HG03097 (cell line): ENCODE data around the gene ATXN7.

Experiments
- ATAC-seq: cut with Tn5 transposase; IDR thresholded peaks from one replicate; pipeline ENCODE4 v1.9.1; 2021; ENCODE audit not compliant: unreplicated experiment, low FRiP score

Gene ATXN7

DNA sequence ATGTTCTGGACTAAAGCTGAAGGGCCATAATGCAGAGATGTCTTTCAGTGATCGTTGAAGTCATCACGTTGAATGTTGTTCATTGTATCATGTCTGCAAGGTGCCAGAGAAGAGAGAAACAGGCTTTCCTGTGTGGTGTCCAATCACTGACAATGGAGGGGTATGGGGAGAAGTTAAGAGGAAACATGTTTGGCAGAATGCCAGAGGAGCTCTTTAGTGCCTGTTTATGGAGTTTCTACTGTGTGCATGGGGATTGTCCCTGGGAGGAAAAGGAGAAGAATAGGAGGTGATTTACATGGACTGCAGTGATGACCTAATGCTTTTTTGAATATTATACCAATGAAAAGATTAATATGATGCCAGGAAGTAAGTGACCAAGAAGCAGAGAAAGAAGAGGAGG, 36.8 kb downstream of the ATXN7 start:
- ATAC-seq = no peak

DNA sequence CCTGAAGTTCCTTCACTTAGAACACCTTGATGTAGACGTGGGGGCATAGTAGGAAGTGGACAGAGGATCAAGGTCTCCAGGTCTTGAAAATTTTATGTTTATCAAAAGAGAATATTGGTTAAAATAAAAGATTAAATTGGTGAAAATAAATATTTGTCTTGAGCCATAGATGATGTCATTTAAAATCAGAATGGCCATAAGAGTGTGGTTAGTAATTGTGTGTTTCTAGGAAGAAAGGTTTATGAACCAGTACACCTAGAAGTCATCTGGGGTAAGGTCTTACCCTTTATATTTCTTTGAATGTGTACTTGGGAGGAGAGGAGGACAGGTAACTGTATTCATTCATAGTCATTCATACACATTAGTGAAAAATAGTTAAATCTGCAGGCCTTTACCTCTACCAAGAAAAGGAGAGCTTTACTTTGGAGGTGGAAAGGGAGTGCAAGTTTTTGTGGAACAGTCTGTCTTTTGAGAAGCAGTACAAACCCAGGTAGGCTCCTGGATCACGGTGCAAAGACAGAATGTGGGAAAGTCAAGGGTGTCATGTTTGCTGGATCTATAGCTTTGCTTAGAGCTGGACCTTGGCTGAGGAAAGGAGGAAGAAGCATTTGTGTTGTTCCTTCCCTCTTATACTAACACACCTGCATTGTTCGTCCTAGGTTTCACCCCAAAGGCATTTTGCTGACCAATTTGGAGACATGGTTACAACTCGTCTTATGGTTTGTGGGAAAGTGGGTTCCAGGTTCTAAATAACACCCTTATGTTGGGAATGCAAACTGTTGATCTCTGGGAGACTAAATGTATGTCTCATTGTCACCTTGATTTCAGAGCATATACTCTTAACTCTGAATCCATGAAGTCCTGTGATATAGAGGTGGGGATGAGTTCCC, 42.3 kb downstream of the ATXN7 start:
- no peak for ATAC-seq

DNA sequence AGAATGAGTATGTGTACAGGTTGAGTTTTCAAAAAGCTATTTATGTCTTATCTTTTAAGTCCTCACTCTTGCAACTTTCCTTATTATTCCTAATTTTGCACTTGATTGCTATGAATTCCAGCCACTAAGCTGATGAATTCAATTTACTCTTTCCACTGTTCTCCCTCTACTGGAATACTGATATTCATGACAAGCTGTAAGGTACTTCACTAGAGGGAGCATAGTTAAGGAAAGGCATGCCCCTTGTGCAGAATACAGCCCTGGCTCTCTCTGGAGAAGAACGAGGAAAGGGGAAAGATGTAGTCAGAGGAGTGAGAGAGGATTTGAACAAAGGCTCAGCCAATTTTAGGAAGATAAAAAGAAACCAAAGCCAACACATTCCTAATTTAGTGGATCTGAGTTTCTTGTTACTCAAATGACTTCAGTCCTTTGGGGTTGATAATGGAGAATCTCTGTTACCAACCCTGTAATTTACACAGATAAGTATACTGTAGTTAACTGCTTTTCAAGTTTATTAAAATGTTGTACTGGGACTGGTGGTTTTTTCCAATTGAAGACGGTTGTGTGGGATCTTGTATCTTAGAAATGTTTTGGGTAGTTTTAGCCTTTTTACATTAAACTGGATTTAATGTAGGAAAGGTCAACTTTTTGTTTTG, 44.5 kb downstream of the ATXN7 start:
- ATAC-seq = no peak

DNA sequence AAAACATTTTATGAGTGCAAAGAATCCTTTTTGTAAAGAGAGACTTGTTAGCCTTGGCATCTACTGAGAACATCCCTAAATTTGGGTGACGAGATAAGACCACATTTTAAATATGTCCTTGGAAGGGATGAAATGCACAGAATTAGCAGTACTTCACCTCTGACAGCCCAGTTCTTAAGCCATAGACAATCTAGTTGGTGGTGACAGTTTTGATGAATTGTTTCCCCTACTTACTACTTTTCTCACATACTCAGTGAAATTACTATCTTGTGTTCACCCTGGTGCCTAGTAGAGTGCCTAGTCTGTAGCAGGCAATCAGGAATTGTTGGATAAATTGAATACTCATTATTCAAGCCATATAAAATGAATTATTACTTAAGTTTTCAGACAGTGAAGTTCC, 45.1 kb downstream of the ATXN7 start:
- no peak for ATAC-seq

DNA sequence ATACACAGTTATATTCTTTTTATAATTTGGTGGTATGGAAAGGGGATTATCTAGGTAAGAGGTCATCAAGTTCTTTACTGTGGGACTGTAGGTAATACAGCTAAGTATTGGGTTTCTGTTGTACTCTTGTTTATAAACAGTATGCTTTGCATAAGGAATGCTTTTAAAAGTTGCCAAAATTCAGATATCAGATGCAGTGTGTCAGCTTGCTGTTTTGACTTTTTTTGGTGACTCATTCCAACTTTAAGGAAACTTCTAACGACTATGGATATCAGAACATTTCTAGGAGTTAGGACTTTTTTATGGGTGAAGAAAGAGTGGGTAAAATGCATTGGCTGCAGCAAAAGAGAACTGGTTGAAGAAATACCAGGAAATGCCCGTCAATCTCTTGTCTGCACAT, 45.8 kb downstream of the ATXN7 start:
- no peak for ATAC-seq

DNA sequence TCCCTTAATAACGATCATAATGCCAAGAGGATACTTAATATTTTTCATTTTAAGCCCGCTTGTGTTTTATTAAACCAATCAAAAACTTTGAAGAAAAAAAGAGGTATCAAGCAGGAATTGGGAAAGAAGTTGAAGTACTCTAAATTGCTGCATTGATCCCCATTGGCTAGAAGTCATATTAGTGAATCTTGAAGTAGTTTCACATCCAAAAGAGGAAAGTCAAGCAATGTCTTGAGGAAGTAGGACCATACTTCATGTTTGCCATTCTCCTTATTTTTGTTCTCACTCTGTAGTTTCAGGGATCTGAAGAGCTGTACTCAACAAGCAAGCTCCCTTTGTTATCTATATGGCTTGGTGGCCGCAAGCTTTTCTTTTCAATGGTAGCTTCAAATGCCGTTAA, 46.3 kb downstream of the ATXN7 start:
- no peak for ATAC-seq

DNA sequence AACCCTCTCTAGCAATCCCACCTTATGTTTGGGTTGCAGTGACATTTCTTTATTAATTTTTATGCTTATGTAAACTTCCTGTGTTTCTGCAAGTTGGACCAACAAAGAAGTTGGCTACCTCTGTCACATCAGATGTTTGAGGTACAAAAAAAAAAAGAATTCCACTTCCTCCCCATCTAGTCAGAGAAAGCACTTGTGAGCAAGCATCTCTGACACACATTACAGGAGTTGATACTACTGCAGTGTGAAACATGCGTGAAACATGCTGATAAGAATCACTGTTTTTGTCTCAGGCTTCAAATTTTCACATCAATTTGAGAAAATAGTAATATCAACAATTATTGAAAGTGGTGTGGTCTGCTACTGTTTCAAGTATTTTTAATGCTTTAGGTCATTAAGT, 47.2 kb downstream of the ATXN7 start:
- no peak for ATAC-seq

DNA sequence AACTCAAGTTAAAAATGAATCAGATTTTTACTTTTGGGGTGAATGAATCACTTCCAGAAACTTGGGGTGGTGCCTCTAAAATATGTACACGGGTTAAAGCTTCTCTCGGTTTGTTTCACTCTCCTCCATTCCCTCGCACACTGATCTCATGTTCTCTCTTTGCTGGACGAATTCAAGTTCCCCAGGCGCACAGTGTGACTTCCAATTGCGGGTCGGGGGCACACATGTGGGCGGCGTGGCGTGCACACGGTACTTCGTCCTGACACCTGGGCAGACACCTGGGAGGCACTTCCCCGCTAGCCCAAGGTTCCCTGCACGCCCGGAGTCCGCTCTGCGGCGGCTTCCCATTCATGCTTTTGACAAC, 47.8 kb downstream of the ATXN7 start:
- peak; percentile 25 for ATAC-seq

DNA sequence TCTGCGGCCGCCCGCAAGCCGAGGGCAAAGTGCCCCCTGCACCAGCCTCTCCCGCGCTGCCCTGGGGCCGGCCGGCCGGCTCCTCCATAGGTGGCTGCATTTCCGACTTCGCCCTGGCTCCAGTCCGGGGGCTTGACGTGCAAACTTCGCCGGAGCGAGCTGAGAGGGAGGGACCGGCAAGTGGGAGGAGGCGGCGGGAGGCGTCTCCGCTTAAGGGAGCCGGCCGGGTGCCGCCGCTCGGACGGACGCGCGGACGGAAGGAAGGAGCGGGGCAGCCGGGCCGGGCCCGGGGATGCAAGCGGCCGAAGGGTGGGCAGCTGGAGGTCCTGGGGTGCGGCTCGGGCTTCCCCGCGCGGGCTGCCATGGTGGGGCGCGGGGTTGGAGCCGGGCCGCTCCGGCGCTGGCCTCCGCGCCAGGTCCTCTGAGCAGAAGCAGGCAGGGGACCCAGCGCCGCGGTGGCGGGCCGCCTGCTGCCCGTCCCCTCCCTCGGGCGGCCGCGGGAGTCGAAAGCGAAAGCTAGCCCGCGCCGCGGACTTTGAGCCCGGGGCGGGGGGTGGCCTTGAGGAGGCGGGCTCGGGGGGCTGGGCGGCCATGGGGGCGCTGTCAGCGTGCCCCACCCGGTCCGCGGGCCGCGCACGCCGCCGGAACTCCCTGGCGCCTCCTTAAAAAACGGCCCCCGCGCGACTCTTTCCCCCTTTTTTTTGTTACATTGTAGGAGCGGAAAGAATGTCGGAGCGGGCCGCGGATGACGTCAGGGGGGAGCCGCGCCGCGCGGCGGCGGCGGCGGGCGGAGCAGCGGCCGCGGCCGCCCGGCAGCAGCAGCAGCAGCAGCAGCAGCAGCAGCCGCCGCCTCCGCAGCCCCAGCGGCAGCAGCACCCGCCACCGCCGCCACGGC, 48.5 kb downstream of the ATXN7 start, which contains the start of gene SCAANT1:
Gene SCAANT1 (minus strand): TSS at position 511 of the 895 bp plus-strand sequence.
- peak; percentile 78 for ATAC-seq

DNA sequence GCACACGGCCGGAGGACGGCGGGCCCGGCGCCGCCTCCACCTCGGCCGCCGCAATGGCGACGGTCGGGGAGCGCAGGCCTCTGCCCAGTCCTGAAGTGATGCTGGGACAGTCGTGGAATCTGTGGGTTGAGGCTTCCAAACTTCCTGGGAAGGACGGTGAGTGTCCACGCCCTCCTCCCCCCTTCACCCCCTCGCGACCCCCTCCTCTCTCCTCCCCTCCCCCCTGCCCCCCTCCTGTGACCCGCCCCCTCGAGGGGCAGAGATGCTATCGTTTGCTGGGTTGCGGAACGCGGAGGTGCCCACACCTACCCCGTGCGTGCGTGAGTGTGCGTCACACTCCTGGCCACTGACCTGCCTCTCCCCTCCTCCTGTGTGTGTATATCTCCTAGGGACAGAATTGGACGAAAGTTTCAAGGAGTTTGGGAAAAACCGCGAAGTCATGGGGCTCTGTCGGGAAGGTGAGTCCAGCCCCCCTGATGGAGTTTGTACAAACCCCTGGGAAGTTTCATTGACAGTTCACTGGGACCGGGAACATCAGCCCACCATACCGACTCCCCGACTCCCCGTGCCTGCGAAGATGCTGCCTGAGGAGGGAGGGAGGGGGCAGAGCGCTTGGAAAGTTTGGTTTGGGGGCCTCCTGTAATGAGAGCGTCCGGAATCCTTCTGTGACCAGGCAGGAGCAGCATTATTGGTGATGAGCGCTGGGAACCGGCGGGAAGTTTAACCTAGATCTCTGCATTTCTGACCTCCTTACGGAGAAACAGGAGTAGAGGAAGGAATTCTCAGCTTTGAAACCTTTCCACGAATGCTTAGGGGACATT, 49.3 kb downstream of the ATXN7 start:
- peak; percentile 31 for ATAC-seq

DNA sequence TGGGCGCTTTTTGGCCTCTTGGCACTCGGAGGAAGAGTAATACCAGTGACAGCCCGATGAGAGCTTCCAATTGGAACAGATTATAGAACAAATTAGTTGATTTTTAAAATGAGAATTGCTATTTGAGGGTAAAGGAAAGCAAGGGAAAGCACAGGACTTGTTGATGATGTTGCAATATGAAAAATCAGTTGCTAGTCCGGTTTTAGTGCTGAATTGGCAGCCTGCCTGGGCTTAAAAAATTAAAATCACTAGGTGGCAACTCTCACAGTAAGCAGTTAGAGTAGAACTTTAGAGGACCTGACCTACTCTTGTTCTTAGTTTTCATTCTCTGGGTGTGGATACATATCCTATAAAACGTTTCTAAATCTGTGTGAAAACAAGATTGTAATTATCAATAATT, 50.6 kb downstream of the ATXN7 start:
- no peak for ATAC-seq

DNA sequence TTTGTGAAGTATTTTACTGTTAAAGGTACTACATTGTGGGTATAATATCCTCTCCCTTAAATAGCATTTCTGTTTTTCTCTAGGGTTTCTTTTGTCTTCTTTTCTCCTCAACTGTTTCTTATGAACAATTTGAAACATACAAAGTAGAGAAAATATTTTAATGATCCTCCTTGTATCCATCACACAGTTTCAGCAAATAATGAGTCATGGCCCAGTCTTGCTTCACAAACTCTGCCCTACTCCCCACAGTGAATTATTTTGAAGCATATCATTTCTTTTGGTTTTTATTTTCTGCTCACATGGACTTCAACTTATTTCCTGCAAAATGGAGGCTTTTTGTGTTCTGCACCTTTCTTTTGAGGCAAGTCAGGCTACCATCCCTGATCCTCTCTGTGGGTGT, 54.7 kb downstream of the ATXN7 start:
- ATAC-seq = no peak

DNA sequence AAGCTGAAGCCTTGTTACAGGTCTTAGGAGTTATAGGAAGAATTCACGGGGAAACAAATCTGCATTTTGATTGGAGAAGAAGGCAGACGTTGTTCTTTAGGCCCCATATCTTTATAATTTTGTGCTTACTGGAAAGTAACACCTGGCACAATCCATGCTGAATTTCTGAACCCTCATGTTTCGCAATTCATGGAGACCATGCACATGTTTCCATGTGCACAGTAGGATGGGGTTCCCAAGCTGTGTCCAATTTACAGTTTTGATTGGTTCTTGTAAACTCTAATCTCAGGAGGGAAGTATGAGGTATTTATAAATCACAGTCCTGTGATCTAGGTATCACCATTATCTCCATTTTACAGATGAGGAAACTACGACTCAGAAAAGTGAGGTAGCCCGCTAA, 56.3 kb downstream of the ATXN7 start:
- ATAC-seq = no peak

DNA sequence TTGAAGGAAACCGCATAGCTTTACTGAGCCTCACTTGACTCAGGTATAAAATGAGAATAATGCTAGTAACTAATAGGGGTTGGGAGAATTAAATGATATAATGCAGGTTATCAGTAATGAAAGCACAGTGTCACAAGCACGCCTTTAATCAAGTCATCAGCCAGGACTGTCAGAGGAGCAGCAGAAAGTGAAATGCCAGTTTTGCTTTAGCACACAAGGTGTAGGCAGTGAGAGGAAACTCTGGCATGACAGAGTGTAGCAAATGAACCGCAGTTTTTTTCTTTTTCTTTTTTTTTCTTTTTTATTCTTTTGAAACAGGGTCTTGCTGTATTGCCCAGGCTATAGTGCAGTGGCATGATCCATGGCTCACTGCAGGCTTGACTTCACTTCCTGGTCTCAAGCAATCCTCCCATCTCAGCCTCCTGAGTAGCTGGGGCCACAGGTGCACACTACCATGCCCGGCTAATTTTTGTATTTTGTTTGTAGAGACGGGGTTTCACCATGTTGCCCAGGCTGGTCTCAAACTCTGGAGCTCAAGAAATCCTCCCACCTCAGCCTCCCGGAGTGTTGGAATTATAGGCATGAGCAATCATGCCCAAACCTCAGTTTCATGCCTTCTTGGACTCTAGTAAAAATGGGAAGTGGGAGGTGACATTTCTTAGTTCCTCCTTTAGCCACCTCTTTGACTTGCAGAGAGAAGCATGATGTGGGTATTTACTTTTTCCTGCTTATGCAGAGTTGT, 58.2 kb downstream of the ATXN7 start:
- ATAC-seq = peak; percentile 76

DNA sequence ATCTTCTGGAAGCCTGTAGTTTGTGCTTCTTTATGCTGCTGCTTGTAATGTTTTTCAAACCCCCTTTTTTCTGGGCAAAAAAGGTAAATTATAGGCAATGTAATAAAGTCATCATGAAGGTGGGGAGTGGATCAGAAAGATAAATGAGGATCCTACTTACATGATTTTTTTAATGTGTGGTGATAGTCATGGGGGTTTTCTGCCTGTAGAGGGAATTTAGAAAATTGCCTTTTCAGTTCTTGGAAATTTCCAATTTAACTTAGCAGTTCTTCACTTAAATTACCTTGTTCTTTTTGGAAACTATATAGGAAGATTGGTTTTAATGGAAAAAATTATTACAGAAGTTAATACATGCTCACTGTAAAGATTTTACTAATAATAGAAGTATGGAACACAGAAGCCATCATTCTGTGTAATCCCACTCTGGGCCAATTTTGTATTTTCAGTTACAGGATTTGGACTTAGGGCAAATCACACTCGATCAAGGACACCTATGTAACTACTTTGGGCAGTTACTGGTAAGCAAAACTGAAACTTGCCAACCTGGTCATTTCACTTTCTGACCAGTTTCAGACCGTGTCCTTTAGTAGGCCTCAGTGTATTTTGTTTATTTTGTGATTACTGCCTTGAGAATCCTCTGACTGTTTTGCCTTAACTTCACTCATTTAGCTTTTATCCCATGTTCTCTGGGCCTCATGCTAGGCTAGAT, 59.0 kb downstream of the ATXN7 start:
- ATAC-seq = no peak

DNA sequence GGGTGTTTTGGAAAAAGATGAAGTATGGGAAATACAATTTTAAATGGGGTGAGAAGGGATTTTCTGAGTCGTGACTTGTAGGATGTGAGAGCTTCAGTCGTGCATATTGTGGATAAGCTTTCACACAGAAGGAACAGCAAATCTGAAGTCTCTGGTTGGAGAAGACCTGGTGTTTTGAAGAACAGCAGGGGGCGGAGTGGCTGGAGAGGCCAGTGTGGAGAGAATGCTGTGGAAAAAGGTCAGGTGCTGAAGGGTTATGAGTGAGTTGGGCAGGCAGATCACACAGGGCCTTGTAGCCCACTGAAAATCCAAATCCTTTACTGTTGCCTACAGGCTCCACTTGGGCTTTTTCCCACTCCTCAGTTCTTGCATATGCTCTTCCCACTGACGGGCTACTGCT, 62.6 kb downstream of the ATXN7 start:
- ATAC-seq = no peak

DNA sequence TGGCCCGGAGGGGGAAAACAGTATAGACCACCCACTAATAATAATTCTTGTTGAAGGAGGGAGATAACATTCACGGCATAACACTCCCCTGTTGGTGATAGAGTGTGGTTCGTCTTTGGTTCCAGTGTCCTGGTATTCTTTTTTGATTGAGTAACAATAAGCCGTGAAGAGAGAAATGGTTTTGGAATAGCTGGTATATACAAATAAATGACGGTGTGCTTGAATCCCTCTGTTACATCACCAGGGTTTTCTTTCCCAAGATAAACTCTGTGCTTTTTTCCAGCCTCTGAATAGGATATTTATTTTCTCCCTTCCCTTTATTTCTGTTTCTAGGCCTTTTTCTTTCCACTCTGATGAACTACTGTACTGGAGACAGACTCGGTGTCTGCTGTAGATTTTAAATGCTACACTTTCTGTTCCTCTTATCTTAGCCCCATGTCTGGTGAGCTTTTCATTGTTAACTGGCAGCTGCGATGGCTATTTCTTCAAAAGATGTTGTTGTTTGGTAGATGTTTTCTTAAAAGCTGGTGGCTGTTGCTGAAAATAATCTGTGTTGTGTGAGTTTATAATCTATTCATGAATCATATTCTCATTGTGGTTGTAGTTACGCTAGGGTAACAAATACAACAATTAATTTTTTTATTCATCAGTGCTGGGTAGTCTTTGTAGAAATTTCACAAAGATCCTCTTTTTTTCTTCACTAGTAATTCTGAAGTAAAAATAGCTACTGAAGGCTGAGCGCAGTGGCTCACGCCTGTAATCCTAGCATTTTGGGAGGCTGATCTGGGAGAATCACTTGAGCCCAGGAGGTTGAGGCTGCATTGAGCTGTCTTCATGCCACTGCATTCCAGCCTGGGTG, 64.0 kb downstream of the ATXN7 start:
- no peak for ATAC-seq

DNA sequence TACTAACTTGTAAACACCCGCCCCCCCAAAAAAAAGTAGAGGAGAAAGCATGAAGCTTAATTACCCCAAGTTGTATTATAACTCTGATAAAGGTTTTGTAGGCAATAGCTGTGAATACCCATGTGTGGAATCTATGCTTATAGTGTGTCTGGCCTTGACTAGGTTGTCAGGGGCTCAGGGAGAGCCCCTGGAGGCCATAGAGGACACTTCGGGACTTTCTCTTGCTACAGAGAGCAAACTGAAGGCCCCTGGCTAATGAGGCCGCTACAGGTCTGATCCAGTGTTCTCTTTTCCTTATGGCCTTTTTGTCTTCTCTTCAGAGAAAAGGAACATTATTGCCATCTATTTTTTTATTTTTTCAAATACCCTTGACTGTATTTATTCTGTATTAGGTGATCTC, 67.6 kb downstream of the ATXN7 start:
- no peak for ATAC-seq
